GM18909 (cell line): Measurements from ENCODE around the gene ENOX1.

Experiments used
- ATAC-seq: cut with Tn5 transposase; IDR thresholded peaks from one replicate; pipeline ENCODE4 v1.9.1; 2021; ENCODE audit warnings: mild to moderate bottlenecking; ENCODE audit not compliant: unreplicated experiment, poor library complexity

ENOX1 gene

GRCh38 chr13:43510956-43511901, 275.5 kb downstream of the ENOX1 start:
- no peak for ATAC-seq

- no peak for ATAC-seq
Measured at GRCh38 chr13:43495732-43496131, 291.0 kb downstream of the ENOX1 start.

- ATAC-seq, result no peak
Measured at GRCh38 chr13:43494206-43494605, 292.6 kb downstream of the ENOX1 start.

GRCh38 chr13:43493496-43494000, 293.2 kb downstream of the ENOX1 start:
- no peak for ATAC-seq

GRCh38 chr13:43492745-43493144, 294.0 kb downstream of the ENOX1 start:
- ATAC-seq, result no peak

- no peak for ATAC-seq
Measured at GRCh38 chr13:43492311-43492710, 294.5 kb downstream of the ENOX1 start.

- ATAC-seq, result no peak
Measured at GRCh38 chr13:43489233-43489632, 297.5 kb downstream of the ENOX1 start.

GRCh38 chr13:43487885-43488284, 298.9 kb downstream of the ENOX1 start:
- no peak for ATAC-seq

GRCh38 chr13:43487461-43487860, 299.3 kb downstream of the ENOX1 start:
- no peak for ATAC-seq

- no peak for ATAC-seq
Measured at GRCh38 chr13:43484432-43485225, 302.1 kb downstream of the ENOX1 start.

- ATAC-seq, result no peak
Measured at GRCh38 chr13:43483930-43484329, 302.8 kb downstream of the ENOX1 start.

- ATAC-seq, result no peak
Measured at GRCh38 chr13:43482641-43483040, 304.1 kb downstream of the ENOX1 start.

- ATAC-seq, result no peak
Measured at GRCh38 chr13:43482026-43482425, 304.7 kb downstream of the ENOX1 start.

- no peak for ATAC-seq
Measured at GRCh38 chr13:43478902-43479301, 307.9 kb downstream of the ENOX1 start.

- no peak for ATAC-seq
Measured at GRCh38 chr13:43478211-43478610, 308.6 kb downstream of the ENOX1 start.

GRCh38 chr13:43475140-43475539, 311.6 kb downstream of the ENOX1 start:
- no peak for ATAC-seq

- no peak for ATAC-seq
Measured at GRCh38 chr13:43473437-43473836, 313.3 kb downstream of the ENOX1 start.

GRCh38 chr13:43472980-43473379, 313.8 kb downstream of the ENOX1 start:
- ATAC-seq, result no peak

GRCh38 chr13:43472339-43472738, 314.4 kb downstream of the ENOX1 start:
- no peak for ATAC-seq

GRCh38 chr13:43470610-43471009, 316.2 kb downstream of the ENOX1 start:
- no peak for ATAC-seq

GRCh38 chr13:43469791-43470190, 317.0 kb downstream of the ENOX1 start:
- no peak for ATAC-seq
